NB4 (cell line): ENCODE results near the gene FEM1C.

Experiments used
- DNase-seq: peaks from one replicate; pipeline ENCODE4 v3.0.0; 2010; ENCODE audit warnings: low read depth
- H3K4me3 ChIP-seq: one replicate; pipeline ENCODE4 v1.5.1; 2011; ENCODE audit warnings: mild to moderate bottlenecking, low read depth, low read length, moderate library complexity
- MAX ChIP-seq: IDR thresholded peaks from 2 replicates; pipeline ENCODE4 v1.6.1; 2011; ENCODE audit warnings: low read depth, low read length
- MYC ChIP-seq: IDR thresholded peaks from 2 replicates; pipeline ENCODE4 v1.6.1; 2011; ENCODE audit warnings: low read depth, low read length
- POLR2A ChIP-seq: IDR thresholded peaks from 2 replicates; pipeline ENCODE4 v1.6.1; 2011; ENCODE audit warnings: mild to moderate bottlenecking; ENCODE audit not compliant: insufficient read length; ENCODE audit errors: extremely low read depth
- TF ChIP-seq, protein P1 (sequence below): IDR thresholded peaks from one replicate; pipeline ENCODE4 v1.5.1; 2012; ENCODE audit warnings: low read depth, low read length

The FEM1C gene

GRCh38 chr5:115541611-115542010 lies 3.0 kb downstream of the FEM1C start:
- peak overlapping the region; percentile 82 for H3K4me3 ChIP-seq
- TF ChIP-seq, protein P1, sequence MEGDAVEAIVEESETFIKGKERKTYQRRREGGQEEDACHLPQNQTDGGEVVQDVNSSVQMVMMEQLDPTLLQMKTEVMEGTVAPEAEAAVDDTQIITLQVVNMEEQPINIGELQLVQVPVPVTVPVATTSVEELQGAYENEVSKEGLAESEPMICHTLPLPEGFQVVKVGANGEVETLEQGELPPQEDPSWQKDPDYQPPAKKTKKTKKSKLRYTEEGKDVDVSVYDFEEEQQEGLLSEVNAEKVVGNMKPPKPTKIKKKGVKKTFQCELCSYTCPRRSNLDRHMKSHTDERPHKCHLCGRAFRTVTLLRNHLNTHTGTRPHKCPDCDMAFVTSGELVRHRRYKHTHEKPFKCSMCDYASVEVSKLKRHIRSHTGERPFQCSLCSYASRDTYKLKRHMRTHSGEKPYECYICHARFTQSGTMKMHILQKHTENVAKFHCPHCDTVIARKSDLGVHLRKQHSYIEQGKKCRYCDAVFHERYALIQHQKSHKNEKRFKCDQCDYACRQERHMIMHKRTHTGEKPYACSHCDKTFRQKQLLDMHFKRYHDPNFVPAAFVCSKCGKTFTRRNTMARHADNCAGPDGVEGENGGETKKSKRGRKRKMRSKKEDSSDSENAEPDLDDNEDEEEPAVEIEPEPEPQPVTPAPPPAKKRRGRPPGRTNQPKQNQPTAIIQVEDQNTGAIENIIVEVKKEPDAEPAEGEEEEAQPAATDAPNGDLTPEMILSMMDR = no peak
- TF ChIP-seq POLR2A (no peak), MYC (no peak), MAX (no peak)
- DNase-seq = no peak

GRCh38 chr5:115535479-115536035 lies 9.0 kb downstream of the FEM1C start:
- no peak overlapping the region for H3K4me3 ChIP-seq
- TF ChIP-seq MAX = no peak
- TF ChIP-seq MYC = no peak
- no peak for TF ChIP-seq POLR2A
- TF ChIP-seq, protein P1 = no peak
- no peak for DNase-seq

- no peak overlapping the region for H3K4me3 ChIP-seq
- DNase-seq = no peak
- TF ChIP-seq, protein P1 = no peak
- TF ChIP-seq MYC (no peak), POLR2A (no peak), MAX (no peak)
Observed at GRCh38 chr5:115532517-115532916, 12.1 kb downstream of the FEM1C start.

- H3K4me3 ChIP-seq = no peak overlapping the region
- no peak for DNase-seq
- TF ChIP-seq MAX (no peak), POLR2A (no peak), MYC (no peak)
- TF ChIP-seq, protein P1 = no peak
Observed at GRCh38 chr5:115531787-115532367, 12.7 kb downstream of the FEM1C start.

GRCh38 chr5:115531380-115531779 lies 13.2 kb downstream of the FEM1C start:
- H3K4me3 ChIP-seq = no peak overlapping the region
- TF ChIP-seq, protein P1 = no peak
- no peak for TF ChIP-seq MYC
- TF ChIP-seq POLR2A = no peak
- TF ChIP-seq MAX = no peak
- no peak for DNase-seq
